Endothelial cell of umbilical vein (primary cell): ENCODE results near the gene GOLGA8S.
"Not testable (repeated sequence)": the region's sequence is repeated elsewhere in the genome, so short reads cannot be mapped to it uniquely, and the experiment has no call there.

ENCODE experiments used
- EZH2 ChIP-seq: IDR thresholded peaks from 2 replicates; pipeline ENCODE4 v1.6.1; 2012; ENCODE audit warnings: borderline replicate concordance, low read depth, mild to moderate bottlenecking, moderate library complexity, low read length, inconsistent platforms; ENCODE audit not compliant: severe bottlenecking
- MAX ChIP-seq: IDR thresholded peaks from 2 replicates; pipeline ENCODE4 v1.6.1; 2011; ENCODE audit not compliant: insufficient read depth, insufficient read length
- TF ChIP-seq, protein P1 (sequence below), 2 donors: IDR thresholded peaks; 1 replicate in 1 of 2; 2 replicates in 1 of 2; pipeline ENCODE4 v1.5.1; 2011; ENCODE audit warnings: low read length in 2 of 2, mild to moderate bottlenecking in 2 of 2, moderate library complexity in 2 of 2, control low read depth in 1 of 2, inconsistent platforms in 1 of 2, low read depth in 1 of 2; ENCODE audit not compliant: insufficient read depth in 1 of 2; ENCODE audit errors: extremely low read depth in 1 of 2

DNA sequence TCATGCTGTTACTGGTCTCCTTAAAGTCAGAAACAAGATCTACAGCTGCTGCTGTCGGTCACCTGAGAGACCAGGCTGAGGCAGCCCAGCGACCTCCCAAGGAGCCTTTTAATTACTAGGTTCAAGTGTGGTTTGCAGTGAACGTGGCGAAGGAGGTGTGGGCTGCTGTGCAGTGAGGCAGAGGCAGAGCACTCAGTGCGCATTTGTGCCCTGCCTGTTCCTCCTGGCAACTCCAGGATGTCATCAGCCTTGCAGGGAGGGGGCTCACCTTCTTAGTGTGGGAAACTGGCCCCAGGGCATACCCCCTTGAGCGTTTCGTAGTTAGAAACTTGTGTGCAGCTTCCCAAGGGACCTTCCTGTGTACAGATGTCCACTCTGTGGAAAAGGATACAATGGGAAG lies 26.6 kb downstream of the GOLGA8S start:
- TF ChIP-seq MAX, EZH2: not testable (repeated sequence)
- TF ChIP-seq, protein P1, sequence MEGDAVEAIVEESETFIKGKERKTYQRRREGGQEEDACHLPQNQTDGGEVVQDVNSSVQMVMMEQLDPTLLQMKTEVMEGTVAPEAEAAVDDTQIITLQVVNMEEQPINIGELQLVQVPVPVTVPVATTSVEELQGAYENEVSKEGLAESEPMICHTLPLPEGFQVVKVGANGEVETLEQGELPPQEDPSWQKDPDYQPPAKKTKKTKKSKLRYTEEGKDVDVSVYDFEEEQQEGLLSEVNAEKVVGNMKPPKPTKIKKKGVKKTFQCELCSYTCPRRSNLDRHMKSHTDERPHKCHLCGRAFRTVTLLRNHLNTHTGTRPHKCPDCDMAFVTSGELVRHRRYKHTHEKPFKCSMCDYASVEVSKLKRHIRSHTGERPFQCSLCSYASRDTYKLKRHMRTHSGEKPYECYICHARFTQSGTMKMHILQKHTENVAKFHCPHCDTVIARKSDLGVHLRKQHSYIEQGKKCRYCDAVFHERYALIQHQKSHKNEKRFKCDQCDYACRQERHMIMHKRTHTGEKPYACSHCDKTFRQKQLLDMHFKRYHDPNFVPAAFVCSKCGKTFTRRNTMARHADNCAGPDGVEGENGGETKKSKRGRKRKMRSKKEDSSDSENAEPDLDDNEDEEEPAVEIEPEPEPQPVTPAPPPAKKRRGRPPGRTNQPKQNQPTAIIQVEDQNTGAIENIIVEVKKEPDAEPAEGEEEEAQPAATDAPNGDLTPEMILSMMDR (IDR thresholded peaks at IDR 0.05; ENCODE audit: extremely low read depth in 1 of 2, insufficient read depth in 1 of 2, low read depth in 1 of 2, low read length in 2 of 2), result not testable (repeated sequence)
